Measurements from ENCODE around the gene C10orf90.

The C10orf90 gene

GRCh38 chr10:126696684-126697083, 26.2 kb upstream of the C10orf90 start:
- DNase-seq (ENCODE audit: low read depth in 1 of 2, low spot score in 1 of 2), result no peak
- no peak overlapping the region for H3K4me3 ChIP-seq (replicated peaks; ENCODE audit: insufficient read depth, low read length)
- H3K27ac ChIP-seq (replicated peaks), result no peak overlapping the region
- no peaks in the 10 kb centered on the region for H3K27me3 ChIP-seq (ENCODE audit: insufficient read depth, poor library complexity, severe bottlenecking)
- TF ChIP-seq SPI1 (IDR thresholded peaks at IDR 0.05; ENCODE audit: borderline replicate concordance, low read depth), result no peak
- no peak for TF ChIP-seq GABPA (IDR thresholded peaks at IDR 0.05; ENCODE audit: low read depth)
- no peak for TF ChIP-seq POLR2AphosphoS5 (IDR thresholded peaks at IDR 0.05; ENCODE audit: low read depth)
- no peak for TF ChIP-seq REST (IDR thresholded peaks at IDR 0.05; ENCODE audit: insufficient replicate concordance, low read depth)
- TF ChIP-seq, protein P1, sequence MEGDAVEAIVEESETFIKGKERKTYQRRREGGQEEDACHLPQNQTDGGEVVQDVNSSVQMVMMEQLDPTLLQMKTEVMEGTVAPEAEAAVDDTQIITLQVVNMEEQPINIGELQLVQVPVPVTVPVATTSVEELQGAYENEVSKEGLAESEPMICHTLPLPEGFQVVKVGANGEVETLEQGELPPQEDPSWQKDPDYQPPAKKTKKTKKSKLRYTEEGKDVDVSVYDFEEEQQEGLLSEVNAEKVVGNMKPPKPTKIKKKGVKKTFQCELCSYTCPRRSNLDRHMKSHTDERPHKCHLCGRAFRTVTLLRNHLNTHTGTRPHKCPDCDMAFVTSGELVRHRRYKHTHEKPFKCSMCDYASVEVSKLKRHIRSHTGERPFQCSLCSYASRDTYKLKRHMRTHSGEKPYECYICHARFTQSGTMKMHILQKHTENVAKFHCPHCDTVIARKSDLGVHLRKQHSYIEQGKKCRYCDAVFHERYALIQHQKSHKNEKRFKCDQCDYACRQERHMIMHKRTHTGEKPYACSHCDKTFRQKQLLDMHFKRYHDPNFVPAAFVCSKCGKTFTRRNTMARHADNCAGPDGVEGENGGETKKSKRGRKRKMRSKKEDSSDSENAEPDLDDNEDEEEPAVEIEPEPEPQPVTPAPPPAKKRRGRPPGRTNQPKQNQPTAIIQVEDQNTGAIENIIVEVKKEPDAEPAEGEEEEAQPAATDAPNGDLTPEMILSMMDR (IDR thresholded peaks at IDR 0.05; ENCODE audit: insufficient read depth, low read length), result no peak

DNA sequence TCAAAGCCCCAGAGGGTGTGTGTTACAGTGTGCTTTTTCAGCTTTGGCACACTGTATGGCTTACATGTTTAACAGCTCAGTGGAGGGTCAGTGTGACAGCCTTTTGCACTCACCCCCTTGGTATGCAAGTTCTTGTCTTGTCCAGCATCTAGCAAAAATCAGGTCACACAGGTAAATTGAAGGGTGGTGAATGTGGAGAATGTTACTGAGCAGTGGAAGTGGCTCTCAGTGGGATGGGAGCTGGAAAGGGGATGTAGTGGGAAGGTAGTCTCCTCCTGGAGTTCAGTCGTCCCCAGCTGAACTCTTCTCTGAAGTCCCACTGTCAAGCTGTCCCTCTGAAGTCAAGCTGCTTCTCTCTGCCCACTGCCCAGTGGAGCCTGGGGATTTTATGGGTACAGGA, 21.0 kb upstream of the C10orf90 start:
- Histone ChIP-seq H3K27me3 (ENCODE audit: insufficient read depth, poor library complexity, severe bottlenecking) (no peaks in the 10 kb centered on the region), H3K27ac (replicated peaks) (no peak overlapping the region), H3K4me3 (replicated peaks; ENCODE audit: insufficient read depth, low read length) (no peak overlapping the region)
- no peak for DNase-seq (ENCODE audit: low read depth in 1 of 2, low spot score in 1 of 2)
- TF ChIP-seq REST (IDR thresholded peaks at IDR 0.05; ENCODE audit: insufficient replicate concordance, low read depth) (no peak), GABPA (IDR thresholded peaks at IDR 0.05; ENCODE audit: low read depth) (no peak), SPI1 (IDR thresholded peaks at IDR 0.05; ENCODE audit: borderline replicate concordance, low read depth) (no peak), POLR2AphosphoS5 (IDR thresholded peaks at IDR 0.05; ENCODE audit: low read depth) (no peak)
- TF ChIP-seq, protein P1 (IDR thresholded peaks at IDR 0.05; ENCODE audit: insufficient read depth, low read length), result no peak

DNA sequence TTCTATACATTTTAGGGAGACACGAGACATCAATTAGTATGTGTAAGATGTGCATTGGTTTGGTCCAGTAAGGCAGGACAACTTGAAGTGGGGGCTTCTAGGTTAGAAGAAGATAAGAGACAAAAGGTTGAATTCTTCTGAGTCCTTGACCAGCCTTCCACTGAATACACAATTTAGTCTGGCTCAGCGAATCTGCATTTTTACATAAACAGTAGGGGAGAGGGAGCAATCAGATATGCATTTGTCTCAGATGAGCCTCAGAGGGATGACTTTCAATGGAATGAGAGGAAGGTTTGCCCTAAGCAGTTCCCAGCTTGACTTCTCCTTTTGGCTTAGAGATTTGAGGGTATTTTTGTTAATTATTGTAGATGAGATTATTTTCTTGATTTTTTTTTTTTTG, 20.0 kb upstream of the C10orf90 start:
- Histone ChIP-seq H3K4me3 (replicated peaks; ENCODE audit: insufficient read depth, low read length) (no peak overlapping the region), H3K27me3 (ENCODE audit: insufficient read depth, poor library complexity, severe bottlenecking) (no peaks in the 10 kb centered on the region), H3K27ac (replicated peaks) (no peak overlapping the region)
- TF ChIP-seq GABPA (IDR thresholded peaks at IDR 0.05; ENCODE audit: low read depth) (no peak), REST (IDR thresholded peaks at IDR 0.05; ENCODE audit: insufficient replicate concordance, low read depth) (no peak), POLR2AphosphoS5 (IDR thresholded peaks at IDR 0.05; ENCODE audit: low read depth) (no peak), SPI1 (IDR thresholded peaks at IDR 0.05; ENCODE audit: borderline replicate concordance, low read depth) (no peak)
- TF ChIP-seq, protein P1 (IDR thresholded peaks at IDR 0.05; ENCODE audit: insufficient read depth, low read length), result no peak
- DNase-seq (ENCODE audit: low read depth in 1 of 2, low spot score in 1 of 2), result no peak

Measured in HL-60 (cell line).